Activated T-cell treated with anti-CD3 and anti-CD28 coated beads, Interleukin-2, amount 50 U/mL, for 4 hours (primary cell): ENCODE results near the gene NEXMIF. TPM values are rescaled to one million over a fixed set of nuclear protein-coding genes. Genes with fewer than 3 reads are reported as not detected.
A peak's percentile ranks its signal among the peaks of the same experiment; 100 is the strongest.
"Not testable (repeated sequence)": the region's sequence is repeated elsewhere in the genome, so short reads cannot be mapped to it uniquely, and the experiment has no call there.

Experiments
- ATAC-seq, 2 donors: fragments of 200-7000 bp; cut with Tn5 transposase; one replicate each; pipeline ENCODE4 v1.10.0; 2021
- DNase-seq: peaks from one replicate; pipeline ENCODE4 v3.0.0-alpha.2; 2020
- H3K27me3 Mint-ChIP-seq: one replicate; pipeline ENCODE4 v1.8.0; 2021; ENCODE audit warnings: low read depth, mixed read lengths
- H3K36me3 Mint-ChIP-seq: one replicate; pipeline ENCODE4 v1.8.0; 2022; ENCODE audit warnings: mixed read lengths; ENCODE audit not compliant: insufficient read depth
- H3K4me1 Mint-ChIP-seq: one replicate; pipeline ENCODE4 v1.8.0; 2021; ENCODE audit warnings: low read depth, mixed read lengths
- H3K4me3 Mint-ChIP-seq: one replicate; pipeline ENCODE4 v1.8.0; 2021; ENCODE audit warnings: mild to moderate bottlenecking, moderate library complexity, mixed read lengths
- H3K9me3 Mint-ChIP-seq: one replicate; pipeline ENCODE4 v1.8.0; 2021; ENCODE audit warnings: mixed read lengths
- total RNA-seq, 3 donors: library from RNA; stranded (reverse); gene quantifications; one replicate each; pipeline ENCODE4 v1.2.1, GENCODE V29; 2021

The NEXMIF gene
- under 1 TPM; 0.21 to 0.54 (median 0.51) TPM for total RNA-seq

DNA sequence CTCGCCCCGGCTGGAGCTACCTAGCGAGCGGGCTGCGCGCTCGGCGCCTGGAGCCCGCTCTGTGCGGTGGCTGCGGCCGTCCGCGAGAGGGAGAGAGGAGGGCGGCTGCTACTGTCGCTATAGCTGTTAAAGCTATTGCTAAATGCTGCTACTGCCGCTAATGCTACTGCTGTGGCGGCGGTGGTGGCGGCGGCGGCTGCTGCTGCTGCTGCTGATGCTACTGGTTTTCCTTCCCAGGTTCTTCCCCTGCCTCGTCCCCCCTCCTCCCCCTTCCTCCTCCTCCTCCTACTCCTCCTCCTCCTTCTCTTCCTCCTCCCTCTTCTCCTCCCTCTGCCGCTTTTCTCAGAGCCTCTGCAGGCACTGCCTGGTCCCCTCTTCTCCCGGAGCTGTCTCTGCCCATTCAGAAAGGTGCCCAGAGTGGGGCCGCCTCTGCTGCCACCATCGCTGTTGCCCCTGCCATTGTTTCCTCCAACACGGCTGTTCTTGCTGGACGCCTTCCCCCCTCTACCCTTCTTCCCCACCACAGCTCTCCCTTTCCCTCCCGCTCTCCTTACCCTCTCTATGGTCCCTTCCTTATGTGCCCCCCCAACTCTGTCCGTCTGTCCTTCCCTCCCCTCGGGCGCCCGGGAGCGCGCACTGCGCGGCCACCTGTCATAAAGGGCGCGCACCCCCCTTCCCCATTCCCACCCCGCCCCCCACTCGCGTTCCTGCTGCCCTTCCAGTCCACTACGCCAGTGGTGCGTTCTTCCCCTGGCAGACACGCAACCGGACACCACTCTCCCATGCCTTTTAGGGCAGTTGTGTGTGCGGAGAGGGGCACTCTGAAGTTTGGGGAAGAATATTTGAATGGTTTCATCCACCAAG is at the start of gene NEXMIF:
Gene NEXMIF (minus strand): TSS at position 228 of the 864 bp plus-strand sequence.
- Mint-ChIP-seq H3K9me3 (no peaks in the 10 kb centered on the region), H3K4me1 (peaks cover 10% of the 10 kb centered on the region), H3K27me3 (peaks cover 16% of the 10 kb centered on the region), H3K36me3 (no peaks in the 10 kb centered on the region), H3K4me3 (peak within 1 kb of the TSS; percentile 82)
- ATAC-seq = peak; percentile 77 to 82
- DNase-seq = no peak

DNA sequence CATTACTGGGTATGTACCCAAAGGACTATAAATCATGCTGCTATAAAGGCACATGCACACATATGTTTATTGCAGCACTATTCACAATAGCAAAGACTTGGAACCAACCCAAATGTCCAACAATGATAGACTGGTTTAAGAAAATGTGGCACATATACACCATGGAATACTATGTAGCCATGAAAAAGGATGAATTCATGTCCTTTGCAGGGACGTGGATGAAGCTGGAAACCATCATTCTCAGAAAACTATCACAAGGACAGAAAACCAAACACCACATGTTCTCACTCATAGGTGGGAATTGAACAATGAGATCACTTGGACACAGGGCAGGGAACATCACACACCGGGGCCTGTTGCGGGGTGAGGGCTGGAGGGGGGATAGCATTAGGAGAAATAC is 36.7 kb upstream of the NEXMIF start:
- not testable (repeated sequence) for H3K4me3 Mint-ChIP-seq, ATAC-seq, H3K4me1 Mint-ChIP-seq, H3K9me3 Mint-ChIP-seq, DNase-seq, H3K27me3 Mint-ChIP-seq, H3K36me3 Mint-ChIP-seq

DNA sequence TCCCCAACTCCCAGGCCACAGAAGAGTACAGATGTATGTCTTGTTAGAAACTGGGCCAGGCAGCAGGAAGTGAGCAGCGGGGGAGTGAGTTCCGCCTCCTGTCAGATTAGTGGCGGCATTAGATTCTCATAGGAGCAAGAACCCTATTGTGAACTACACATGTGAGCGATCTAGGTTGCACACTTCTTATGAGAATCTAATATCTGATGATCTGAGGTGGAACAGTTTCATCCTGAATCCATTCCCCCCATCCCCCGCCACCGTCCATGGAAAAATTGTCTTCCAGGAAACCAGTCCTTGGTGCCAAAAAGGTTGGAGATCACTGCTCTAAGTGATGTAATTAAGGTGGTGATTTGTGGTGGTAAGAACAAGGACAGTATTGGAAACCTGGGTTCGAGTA is 24.5 kb upstream of the NEXMIF start:
- ATAC-seq (no peak), DNase-seq (no peak)
- H3K4me3 Mint-ChIP-seq = no peak overlapping the region
- no peaks in the 10 kb centered on the region for H3K4me1 Mint-ChIP-seq
- H3K27me3 Mint-ChIP-seq = no peaks in the 10 kb centered on the region
- H3K9me3 Mint-ChIP-seq = no peaks in the 10 kb centered on the region
- H3K36me3 Mint-ChIP-seq = no peaks in the 10 kb centered on the region

DNA sequence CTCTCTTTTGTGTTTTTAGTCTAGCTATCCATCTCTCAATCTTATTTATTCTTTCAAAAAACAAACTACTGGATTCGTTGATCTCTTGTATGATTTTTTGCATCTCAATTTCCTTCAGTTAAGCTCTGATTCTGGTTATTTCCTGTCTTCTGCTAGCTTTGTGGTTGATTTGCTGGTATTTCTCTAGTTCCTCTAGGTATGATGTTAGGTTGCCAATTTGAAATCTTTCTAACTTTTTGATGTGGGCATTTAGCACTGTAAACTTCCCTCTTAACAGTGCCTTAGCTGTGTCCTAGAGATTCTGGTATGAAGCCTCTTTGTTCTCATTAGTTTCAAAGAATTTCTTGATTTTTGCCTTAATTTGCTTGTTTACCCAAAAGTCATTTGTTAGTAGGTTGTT is 15.2 kb upstream of the NEXMIF start:
- ATAC-seq (no peak), DNase-seq (no peak)
- Mint-ChIP-seq H3K4me3 (no peak overlapping the region), H3K9me3 (peaks cover 5% of the 10 kb centered on the region), H3K4me1 (peaks cover 13% of the 10 kb centered on the region), H3K36me3 (no peaks in the 10 kb centered on the region), H3K27me3 (peaks cover 2% of the 10 kb centered on the region)

DNA sequence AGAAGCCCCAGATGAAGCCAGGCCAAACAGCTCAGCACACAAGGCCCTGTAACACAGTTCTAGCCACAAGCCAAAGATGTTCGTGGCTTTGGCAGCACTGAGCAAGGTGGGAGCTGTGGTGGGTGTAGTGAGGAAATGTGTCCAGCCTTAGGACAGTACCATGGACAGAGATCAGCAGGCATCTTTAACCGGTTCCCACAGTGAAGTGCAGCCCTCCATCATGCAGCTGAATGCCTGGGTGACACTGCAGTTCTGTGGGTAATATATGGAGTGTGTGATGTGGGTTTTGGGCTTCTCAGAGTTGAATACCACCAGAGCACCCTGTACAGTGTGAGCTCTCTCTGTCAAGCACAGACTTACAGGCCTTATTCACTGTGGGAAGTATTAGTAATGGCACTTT is 6.0 kb upstream of the NEXMIF start:
- Mint-ChIP-seq H3K9me3 (no peaks in the 10 kb centered on the region), H3K27me3 (peaks cover 4% of the 10 kb centered on the region), H3K4me1 (no peaks in the 10 kb centered on the region), H3K4me3 (no peak overlapping the region), H3K36me3 (no peaks in the 10 kb centered on the region)
- DNase-seq = no peak
- ATAC-seq = no peak

DNA sequence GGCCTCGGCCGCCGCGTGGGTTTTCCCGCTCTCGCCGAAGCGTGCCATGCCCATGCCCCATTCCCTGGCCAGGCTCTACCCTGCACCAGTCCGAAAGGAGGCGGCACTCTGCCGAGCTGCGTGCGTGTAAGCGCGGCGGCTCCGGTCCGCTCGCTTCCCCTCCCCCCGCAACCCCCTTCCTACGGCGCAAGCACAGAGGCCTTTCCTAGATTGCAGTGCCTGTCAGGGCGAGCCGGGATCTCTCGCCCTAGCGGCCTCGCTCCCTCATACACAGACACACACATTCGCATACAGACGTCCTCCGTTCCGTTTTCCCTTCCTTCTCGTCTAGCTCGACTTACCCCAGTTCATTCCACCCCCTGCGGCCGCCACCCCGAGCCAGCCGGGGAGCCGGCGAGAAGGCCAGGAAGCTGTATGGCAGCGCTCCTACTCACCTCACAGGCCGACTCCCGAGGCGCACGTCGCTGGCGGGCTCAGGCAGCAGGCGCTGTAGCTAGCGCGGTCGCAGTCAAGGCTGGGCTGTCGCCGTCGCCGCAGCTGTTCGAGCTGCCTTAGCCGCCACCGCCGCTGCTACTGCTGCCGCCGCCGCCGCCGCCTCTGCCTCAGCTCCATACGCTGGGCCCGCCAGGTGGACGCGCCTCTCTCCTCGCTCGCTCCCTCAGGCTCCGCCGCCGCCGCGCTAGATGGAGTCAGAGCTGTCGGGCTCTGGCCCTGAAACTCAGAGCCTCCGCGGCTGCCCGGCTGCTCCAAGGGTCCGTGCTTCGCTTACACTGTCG is 615 bp downstream of the NEXMIF start:
- peaks cover 10% of the 10 kb centered on the region for H3K4me1 Mint-ChIP-seq
- peak overlapping the region; percentile 82 for H3K4me3 Mint-ChIP-seq
- peaks cover 16% of the 10 kb centered on the region for H3K27me3 Mint-ChIP-seq
- H3K36me3 Mint-ChIP-seq = no peaks in the 10 kb centered on the region
- ATAC-seq = peak; percentile 74 to 80
- no peak for DNase-seq
- H3K9me3 Mint-ChIP-seq = no peaks in the 10 kb centered on the region

DNA sequence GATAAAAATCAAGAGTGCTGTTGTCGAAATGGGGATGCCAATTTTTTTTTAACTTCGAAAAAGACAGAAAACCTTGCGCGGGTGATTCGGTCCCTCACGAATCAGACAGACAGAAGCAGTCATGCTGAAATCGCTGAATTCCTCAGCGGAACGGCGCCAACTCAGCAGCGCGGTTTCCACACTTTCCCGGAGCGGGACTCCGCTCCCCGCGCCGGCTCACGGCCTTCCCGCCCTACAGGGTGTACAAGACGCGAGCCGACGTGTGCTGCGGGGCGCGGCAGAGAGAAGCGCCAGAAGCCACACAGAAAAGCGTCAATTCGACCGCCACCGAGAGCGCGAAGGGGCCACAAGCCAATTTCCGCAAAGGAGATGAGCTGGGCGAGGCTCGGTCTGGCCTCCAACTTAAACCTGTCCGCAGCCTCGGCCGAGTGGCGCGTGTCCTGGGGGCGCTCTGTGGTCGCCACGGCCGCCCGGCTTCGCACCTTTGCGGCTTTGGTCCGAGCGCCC is 1.3 kb downstream of the NEXMIF start:
- ATAC-seq (peak; percentile 12 to 20), DNase-seq (no peak)
- Mint-ChIP-seq H3K36me3 (no peaks in the 10 kb centered on the region), H3K9me3 (no peaks in the 10 kb centered on the region), H3K4me1 (peaks cover 10% of the 10 kb centered on the region), H3K4me3 (peak overlapping the region; percentile 82), H3K27me3 (peaks cover 16% of the 10 kb centered on the region)

DNA sequence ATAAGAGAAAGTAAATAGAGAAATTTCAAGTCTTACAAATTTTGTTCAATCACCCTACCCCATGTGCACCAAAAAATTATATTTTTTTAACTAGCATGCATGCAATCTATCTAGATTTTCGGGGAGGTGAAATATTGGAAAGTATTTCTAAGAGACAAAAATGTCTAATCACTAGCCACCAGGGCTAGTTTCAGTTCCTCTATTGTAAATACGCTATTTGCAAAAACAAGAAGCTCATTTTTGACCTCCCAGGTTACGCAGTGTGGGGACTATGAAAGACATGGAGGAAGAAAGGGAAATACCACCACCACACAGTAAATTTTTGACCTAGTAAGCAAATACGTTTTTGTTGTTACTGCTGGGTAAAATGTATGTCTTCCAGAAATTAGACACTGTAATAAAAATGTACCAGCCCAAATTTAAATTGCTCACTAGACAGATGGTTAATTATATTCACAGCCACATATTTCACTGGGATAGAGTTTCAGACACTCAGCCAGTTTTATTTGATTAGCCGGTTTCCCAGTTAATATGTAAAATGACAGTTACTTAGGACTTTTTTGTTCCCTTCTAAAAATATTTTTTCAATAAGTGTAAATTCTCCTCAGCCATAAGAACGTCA is 2.2 kb downstream of the NEXMIF start:
- peaks cover 16% of the 10 kb centered on the region for H3K27me3 Mint-ChIP-seq
- H3K9me3 Mint-ChIP-seq = no peaks in the 10 kb centered on the region
- DNase-seq (no peak), ATAC-seq (no peak)
- peaks cover 10% of the 10 kb centered on the region for H3K4me1 Mint-ChIP-seq
- peak overlapping the region; percentile 82 for H3K4me3 Mint-ChIP-seq
- no peaks in the 10 kb centered on the region for H3K36me3 Mint-ChIP-seq

DNA sequence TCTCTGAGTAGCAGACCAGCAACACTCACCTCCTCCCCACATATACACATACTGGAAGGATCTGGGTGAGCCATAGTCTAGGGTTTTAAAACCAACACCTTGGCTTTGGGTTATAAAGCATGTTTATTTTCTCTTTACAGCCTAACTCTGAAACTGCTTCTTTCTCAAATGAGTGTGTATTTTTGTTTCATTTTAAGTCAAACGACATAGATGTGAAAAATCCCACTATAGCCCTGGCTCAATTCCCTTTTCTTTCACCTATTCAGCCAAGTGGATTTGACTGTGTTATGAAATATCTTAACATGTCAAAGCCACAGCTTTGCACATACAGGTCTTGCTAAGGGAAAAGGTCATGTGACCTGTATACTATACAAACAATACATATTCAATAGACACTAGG is 13.8 kb downstream of the NEXMIF start:
- no peaks in the 10 kb centered on the region for H3K36me3 Mint-ChIP-seq
- no peaks in the 10 kb centered on the region for H3K9me3 Mint-ChIP-seq
- H3K27me3 Mint-ChIP-seq = peaks cover 1% of the 10 kb centered on the region
- H3K4me1 Mint-ChIP-seq = no peaks in the 10 kb centered on the region
- ATAC-seq (no peak), DNase-seq (no peak)
- no peak overlapping the region for H3K4me3 Mint-ChIP-seq

DNA sequence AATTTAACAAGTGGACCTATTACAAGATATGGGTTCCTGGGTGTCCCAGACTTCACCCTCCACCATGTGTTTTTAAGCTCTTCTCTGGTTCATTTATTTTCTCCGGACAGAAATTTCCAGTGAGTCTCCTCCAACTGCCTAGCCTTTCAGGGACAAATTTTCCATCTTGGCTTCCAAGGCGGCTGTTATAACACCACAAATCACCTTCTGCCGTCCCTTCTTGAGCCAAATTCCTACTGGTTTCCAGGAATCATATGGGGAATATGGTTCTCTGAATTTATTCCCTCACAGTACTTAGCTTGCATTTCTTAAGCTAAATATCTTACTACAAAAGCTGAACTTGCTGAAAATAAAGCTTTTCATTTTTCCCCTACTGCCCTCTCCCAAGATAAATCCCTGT is 18.8 kb downstream of the NEXMIF start:
- ATAC-seq (no peak), DNase-seq (no peak)
- no peak overlapping the region for H3K4me3 Mint-ChIP-seq
- no peaks in the 10 kb centered on the region for H3K4me1 Mint-ChIP-seq
- no peaks in the 10 kb centered on the region for H3K9me3 Mint-ChIP-seq
- no peaks in the 10 kb centered on the region for H3K36me3 Mint-ChIP-seq
- no peaks in the 10 kb centered on the region for H3K27me3 Mint-ChIP-seq

DNA sequence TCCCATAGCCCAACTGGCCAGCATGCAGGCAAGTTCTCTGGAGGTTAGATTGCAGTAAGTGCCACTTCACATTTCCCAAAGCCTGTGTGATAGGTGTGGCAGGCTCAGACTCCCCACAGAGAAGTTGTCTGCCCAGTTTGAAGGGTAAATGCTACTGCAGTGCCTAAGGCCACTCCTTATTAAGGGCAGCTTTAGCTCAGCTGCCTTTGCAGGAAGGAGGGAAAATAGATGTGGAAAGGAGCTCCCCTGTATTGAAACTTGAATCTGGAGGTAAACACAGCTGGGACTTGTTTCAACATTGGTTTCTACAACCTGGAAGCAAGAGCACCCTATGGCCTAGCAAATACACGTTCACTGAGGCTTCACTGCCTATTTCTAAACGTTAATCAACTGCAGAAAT is 22.4 kb downstream of the NEXMIF start:
- Mint-ChIP-seq H3K4me3 (no peak overlapping the region), H3K4me1 (no peaks in the 10 kb centered on the region), H3K9me3 (no peaks in the 10 kb centered on the region), H3K27me3 (no peaks in the 10 kb centered on the region), H3K36me3 (no peaks in the 10 kb centered on the region)
- ATAC-seq = no peak
- DNase-seq = no peak

GRCh38 chrX:74892561-74892960 is 32.7 kb downstream of the NEXMIF start:
- H3K9me3 Mint-ChIP-seq = no peaks in the 10 kb centered on the region
- H3K27me3 Mint-ChIP-seq = peaks cover 5% of the 10 kb centered on the region
- H3K4me3 Mint-ChIP-seq = no peak overlapping the region
- H3K4me1 Mint-ChIP-seq = peaks cover 3% of the 10 kb centered on the region
- ATAC-seq (no peak), DNase-seq (no peak)
- H3K36me3 Mint-ChIP-seq = no peaks in the 10 kb centered on the region

GRCh38 chrX:74890676-74891430 is 34.4 kb downstream of the NEXMIF start:
- Mint-ChIP-seq H3K4me3 (no peak overlapping the region), H3K9me3 (no peaks in the 10 kb centered on the region), H3K4me1 (peaks cover 3% of the 10 kb centered on the region), H3K36me3 (no peaks in the 10 kb centered on the region), H3K27me3 (peaks cover 2% of the 10 kb centered on the region)
- no peak for ATAC-seq
- no peak for DNase-seq

GRCh38 chrX:74882383-74882782 is 42.9 kb downstream of the NEXMIF start:
- not testable (repeated sequence) for H3K9me3 Mint-ChIP-seq, ATAC-seq, H3K27me3 Mint-ChIP-seq, DNase-seq, H3K4me1 Mint-ChIP-seq, H3K36me3 Mint-ChIP-seq, H3K4me3 Mint-ChIP-seq
